Endodermal cell (in vitro differentiated cells): ENCODE data around the gene KRT20. TPM values are rescaled to one million over a fixed set of nuclear protein-coding genes. Genes with fewer than 3 reads are reported as not detected.

Experiments
- DNase-seq: peaks from one replicate; pipeline ENCODE4 v3.0.0-alpha.2; 2017
- H3K27ac ChIP-seq: 2 replicates; pipeline ENCODE4 v1.5.1; 2013; ENCODE audit warnings: mild to moderate bottlenecking, low read depth, low read length, moderate library complexity
- H3K27me3 ChIP-seq: 2 replicates; pipeline ENCODE4 v1.6.1; 2013; ENCODE audit warnings: mild to moderate bottlenecking, low read length, moderate library complexity; ENCODE audit not compliant: insufficient read depth, control insufficient read depth, poor library complexity, severe bottlenecking
- H3K36me3 ChIP-seq: 2 replicates; pipeline ENCODE4 v1.7.0; 2013; ENCODE audit warnings: mild to moderate bottlenecking, low read length, moderate library complexity; ENCODE audit not compliant: control insufficient read depth, insufficient read depth
- H3K4me1 ChIP-seq: one replicate; pipeline ENCODE4 v1.7.0; 2013; ENCODE audit warnings: low read length; ENCODE audit not compliant: control insufficient read depth, insufficient read depth
- H3K4me3 ChIP-seq: 2 replicates; pipeline ENCODE4 v1.5.1; 2013; ENCODE audit warnings: mild to moderate bottlenecking, low read length, moderate library complexity
- H3K9ac ChIP-seq: 2 replicates; pipeline ENCODE4 v1.6.1; 2013; ENCODE audit warnings: mild to moderate bottlenecking, low read length, moderate library complexity; ENCODE audit not compliant: poor library complexity, severe bottlenecking; ENCODE audit errors: extremely low read depth
- H3K9me3 ChIP-seq: 2 replicates; pipeline ENCODE4 v1.6.1; 2013; ENCODE audit warnings: mild to moderate bottlenecking, low read length, moderate library complexity; ENCODE audit not compliant: control insufficient read depth
- H3K27ac Mint-ChIP-seq: 2 replicates; pipeline ENCODE4 v1.8.0; 2020; ENCODE audit warnings: mixed read lengths
- H3K27me3 Mint-ChIP-seq: 2 replicates; pipeline ENCODE4 v1.8.0; 2021; ENCODE audit warnings: mild to moderate bottlenecking, mixed read lengths; ENCODE audit not compliant: insufficient read depth
- H3K36me3 Mint-ChIP-seq: 2 replicates; pipeline ENCODE4 v1.8.0; 2020; ENCODE audit warnings: low read depth, mixed read lengths
- H3K4me1 Mint-ChIP-seq: 2 replicates; pipeline ENCODE4 v1.8.0; 2020; ENCODE audit warnings: mixed read lengths
- H3K4me3 Mint-ChIP-seq: 2 replicates; pipeline ENCODE4 v1.8.0; 2020; ENCODE audit warnings: mild to moderate bottlenecking, moderate library complexity, mixed read lengths
- H3K9me3 Mint-ChIP-seq: 2 replicates; pipeline ENCODE4 v1.8.0; 2020; ENCODE audit warnings: mild to moderate bottlenecking, mixed read lengths
- WGBS, 2 experiments: methylation state at CpG; one replicate each; pipeline versions ENCODE4 v1.1.5 to v1.1.7; 2013; ENCODE audit warnings: missing lambda C conversion rate in 2 of 2, mixed read lengths in 1 of 2; ENCODE audit not compliant: insufficient coverage in 1 of 2, insufficient read length in 1 of 2; 5-methylcytosine and 5-hydroxymethylcytosine counted together
- total RNA-seq, 2 donors: library from RNA; stranded (reverse); fragmentation: NEBNext Ultra II Directional in 1 of 2; extraction: Animal tissue kit (Norgen Biotek cat#: 25700) in 1 of 2; gene quantifications; 2 replicates in 1 of 2; 3 replicates in 1 of 2; pipeline ENCODE4 v1.2.1, GENCODE V29; 2021
- TF ChIP-seq, protein P1 (sequence below): fragments of 200-600 bp; sonication (generic); conservative IDR thresholded peaks from 2 replicates; pipeline ENCODE4 v1.5.0; 2021; ENCODE audit warnings: antibody characterized with exemption, mild to moderate bottlenecking

KRT20 gene
- total RNA-seq, 2 donors from 2014 or later: not detected

DNA sequence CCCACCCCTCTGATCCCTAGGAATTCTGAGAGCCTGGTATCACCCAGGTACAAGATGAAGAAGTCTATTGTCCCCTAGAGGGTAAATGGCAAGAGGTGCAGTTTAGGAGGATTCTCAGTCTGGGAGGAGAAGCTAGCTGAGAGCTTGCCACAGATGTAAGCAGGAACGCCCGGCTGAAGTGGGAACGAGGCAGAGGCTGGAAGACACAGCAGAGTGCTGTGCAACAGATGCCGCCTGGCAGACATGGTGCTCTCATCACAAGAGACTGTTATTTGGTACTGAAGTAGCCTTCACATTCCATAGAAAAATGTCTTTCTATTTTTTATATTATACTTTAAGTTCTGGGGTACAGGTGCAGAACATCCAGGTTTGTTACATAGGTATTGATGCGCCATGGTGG lies 20.3 kb upstream of the KRT20 start:
- Mint-ChIP-seq H3K4me1 (peaks cover 46% of the 10 kb centered on the region), H3K36me3 (no peaks in the 10 kb centered on the region), H3K27me3 (peaks cover 31% of the 10 kb centered on the region), H3K9me3 (no peaks in the 10 kb centered on the region), H3K27ac (no peak overlapping the region), H3K4me3 (no peak overlapping the region)
- H3K27ac ChIP-seq: no peak overlapping the region
- H3K4me3 ChIP-seq: no peak overlapping the region
- no peaks in the 10 kb centered on the region for H3K27me3 ChIP-seq
- 95 to 96% methylated on average over 4 to 5 of the region's 5 CpGs for WGBS, 2 experiments
- no peak overlapping the region for H3K9ac ChIP-seq
- no peaks in the 10 kb centered on the region for H3K9me3 ChIP-seq
- no peak for DNase-seq
- H3K4me1 ChIP-seq: no peaks in the 10 kb centered on the region
- TF ChIP-seq, protein P1, sequence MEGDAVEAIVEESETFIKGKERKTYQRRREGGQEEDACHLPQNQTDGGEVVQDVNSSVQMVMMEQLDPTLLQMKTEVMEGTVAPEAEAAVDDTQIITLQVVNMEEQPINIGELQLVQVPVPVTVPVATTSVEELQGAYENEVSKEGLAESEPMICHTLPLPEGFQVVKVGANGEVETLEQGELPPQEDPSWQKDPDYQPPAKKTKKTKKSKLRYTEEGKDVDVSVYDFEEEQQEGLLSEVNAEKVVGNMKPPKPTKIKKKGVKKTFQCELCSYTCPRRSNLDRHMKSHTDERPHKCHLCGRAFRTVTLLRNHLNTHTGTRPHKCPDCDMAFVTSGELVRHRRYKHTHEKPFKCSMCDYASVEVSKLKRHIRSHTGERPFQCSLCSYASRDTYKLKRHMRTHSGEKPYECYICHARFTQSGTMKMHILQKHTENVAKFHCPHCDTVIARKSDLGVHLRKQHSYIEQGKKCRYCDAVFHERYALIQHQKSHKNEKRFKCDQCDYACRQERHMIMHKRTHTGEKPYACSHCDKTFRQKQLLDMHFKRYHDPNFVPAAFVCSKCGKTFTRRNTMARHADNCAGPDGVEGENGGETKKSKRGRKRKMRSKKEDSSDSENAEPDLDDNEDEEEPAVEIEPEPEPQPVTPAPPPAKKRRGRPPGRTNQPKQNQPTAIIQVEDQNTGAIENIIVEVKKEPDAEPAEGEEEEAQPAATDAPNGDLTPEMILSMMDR: no peak
- no peaks in the 10 kb centered on the region for H3K36me3 ChIP-seq

DNA sequence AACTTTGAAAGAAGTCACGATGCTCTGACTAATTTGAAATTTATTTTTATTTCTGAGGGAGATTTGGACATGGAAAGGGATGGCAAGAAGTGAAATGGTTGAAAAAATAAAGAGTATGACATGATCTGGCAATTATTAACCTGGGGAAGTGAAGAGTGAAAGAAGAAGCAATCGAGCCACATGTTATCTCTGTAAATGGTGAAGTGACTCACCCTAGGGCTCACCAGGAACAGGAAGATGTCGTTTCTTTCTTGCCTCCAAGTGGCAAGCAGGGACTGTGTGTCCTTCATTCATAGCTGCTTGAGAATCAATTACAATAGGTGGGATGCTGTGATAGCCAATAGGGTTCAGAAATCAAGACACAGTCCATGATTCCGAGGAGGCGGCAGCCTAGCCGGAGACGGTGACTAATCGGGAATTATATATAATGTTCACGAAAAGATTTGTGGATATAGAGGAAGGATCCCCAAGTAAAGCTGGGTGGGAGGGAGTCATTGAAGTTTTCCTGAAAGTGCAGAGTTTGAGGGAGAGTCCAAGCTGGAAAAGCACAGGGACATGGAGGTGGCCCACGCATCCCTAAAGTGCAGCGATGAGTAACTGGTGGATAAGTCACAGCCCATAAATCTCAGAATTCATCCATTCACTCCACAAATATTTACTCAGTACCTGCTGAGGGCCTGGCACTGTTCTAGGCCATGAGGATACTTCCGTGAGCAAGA lies 18.2 kb upstream of the KRT20 start:
- Histone ChIP-seq H3K9ac (no peak overlapping the region), H3K4me1 (no peaks in the 10 kb centered on the region), H3K36me3 (no peaks in the 10 kb centered on the region), H3K9me3 (no peaks in the 10 kb centered on the region), H3K27ac (no peak overlapping the region), H3K27me3 (no peaks in the 10 kb centered on the region), H3K4me3 (no peak overlapping the region)
- H3K27ac Mint-ChIP-seq: peak overlapping the region; percentile 1
- peaks cover 39% of the 10 kb centered on the region for H3K4me1 Mint-ChIP-seq
- DNase-seq: no peak
- TF ChIP-seq, protein P1: no peak
- no peaks in the 10 kb centered on the region for H3K36me3 Mint-ChIP-seq
- H3K4me3 Mint-ChIP-seq: no peak overlapping the region
- peaks cover 30% of the 10 kb centered on the region for H3K27me3 Mint-ChIP-seq
- no peaks in the 10 kb centered on the region for H3K9me3 Mint-ChIP-seq
- 86 to 88% methylated on average over 10 to 12 of the region's 12 CpGs for WGBS, 2 experiments

DNA sequence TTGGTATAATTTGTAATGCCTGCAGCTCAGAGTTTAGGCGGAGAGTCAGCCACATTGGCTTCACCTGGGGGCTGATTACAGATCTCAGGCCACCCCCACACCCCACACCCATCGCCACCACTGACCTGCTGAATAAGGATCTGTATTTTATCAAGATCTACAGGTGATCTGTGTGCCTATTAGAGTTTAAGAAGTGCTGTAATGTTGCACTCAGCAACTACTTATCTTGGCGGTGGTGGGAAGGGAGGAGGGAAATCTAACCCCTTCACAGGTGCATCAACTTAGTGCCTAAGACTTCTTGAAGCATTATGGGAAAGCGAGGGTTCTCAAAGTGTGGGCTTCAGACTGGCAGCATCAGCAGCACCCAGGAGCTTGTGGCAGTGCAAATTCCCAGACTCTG lies 17.5 kb upstream of the KRT20 start:
- H3K36me3 Mint-ChIP-seq: no peaks in the 10 kb centered on the region
- Histone ChIP-seq H3K27me3 (no peaks in the 10 kb centered on the region), H3K36me3 (no peaks in the 10 kb centered on the region), H3K4me3 (peak overlapping the region; percentile 22), H3K9me3 (no peaks in the 10 kb centered on the region), H3K27ac (no peak overlapping the region), H3K9ac (peak overlapping the region; percentile 19), H3K4me1 (no peaks in the 10 kb centered on the region)
- TF ChIP-seq, protein P1: no peak
- H3K27ac Mint-ChIP-seq: peak overlapping the region; percentile 1
- no peak for DNase-seq
- H3K27me3 Mint-ChIP-seq: peaks cover 30% of the 10 kb centered on the region
- H3K4me3 Mint-ChIP-seq: no peak overlapping the region
- H3K4me1 Mint-ChIP-seq: peaks cover 37% of the 10 kb centered on the region
- WGBS, 2 experiments: 84 to 88% methylated on average over 2 to 4 of the region's 4 CpGs
- H3K9me3 Mint-ChIP-seq: no peaks in the 10 kb centered on the region
